HG03457 (cell line): ENCODE results near the gene CCDC197.

Experiments
- ATAC-seq: cut with Tn5 transposase; IDR thresholded peaks from one replicate; pipeline ENCODE4 v1.9.1; 2021; ENCODE audit warnings: moderate number of reproducible peaks; ENCODE audit not compliant: unreplicated experiment

CCDC197 gene

GRCh38 chr14:93998871-93999403, 1.8 kb downstream of the CCDC197 start:
- ATAC-seq: no peak

GRCh38 chr14:93999573-93999972, 2.5 kb downstream of the CCDC197 start:
- no peak for ATAC-seq

- no peak for ATAC-seq
Observed at GRCh38 chr14:94000267-94000666, 3.2 kb downstream of the CCDC197 start.

- ATAC-seq: no peak
Observed at GRCh38 chr14:94001016-94001415, 3.9 kb downstream of the CCDC197 start.

- peak; percentile 46 for ATAC-seq
Observed at GRCh38 chr14:94001501-94002396, 4.6 kb downstream of the CCDC197 start.

- no peak for ATAC-seq
Observed at GRCh38 chr14:94003397-94003796, 6.3 kb downstream of the CCDC197 start.

GRCh38 chr14:94004015-94004414, 6.9 kb downstream of the CCDC197 start:
- ATAC-seq: no peak

- no peak for ATAC-seq
Observed at GRCh38 chr14:94005324-94006073, 8.4 kb downstream of the CCDC197 start.

GRCh38 chr14:94008234-94008633, 11.1 kb downstream of the CCDC197 start:
- no peak for ATAC-seq

GRCh38 chr14:94009767-94010166, 12.7 kb downstream of the CCDC197 start:
- ATAC-seq: no peak

GRCh38 chr14:94010625-94011024, 13.5 kb downstream of the CCDC197 start:
- ATAC-seq: no peak

GRCh38 chr14:94011795-94012194, 14.7 kb downstream of the CCDC197 start:
- ATAC-seq: no peak

GRCh38 chr14:94014382-94014781, 17.3 kb downstream of the CCDC197 start:
- ATAC-seq: no peak

- no peak for ATAC-seq
Observed at GRCh38 chr14:94015223-94015622, 18.1 kb downstream of the CCDC197 start.

GRCh38 chr14:94016446-94016976, 19.4 kb downstream of the CCDC197 start:
- ATAC-seq: no peak

GRCh38 chr14:94018308-94018707, 21.2 kb downstream of the CCDC197 start:
- ATAC-seq: no peak

GRCh38 chr14:94019329-94019728, 22.2 kb downstream of the CCDC197 start:
- no peak for ATAC-seq

GRCh38 chr14:94020267-94020666, 23.2 kb downstream of the CCDC197 start:
- ATAC-seq: no peak

GRCh38 chr14:94021001-94021400, 23.9 kb downstream of the CCDC197 start:
- no peak for ATAC-seq

GRCh38 chr14:94021416-94022157, 24.5 kb downstream of the CCDC197 start:
- ATAC-seq: no peak
